ENCODE results near the gene CRHR1. TPM values are rescaled to one million over a fixed set of nuclear protein-coding genes. Genes with fewer than 3 reads are reported as not detected.

The CRHR1 gene
- total RNA-seq, 1 donor from 2014 or later, result not detected

DNA sequence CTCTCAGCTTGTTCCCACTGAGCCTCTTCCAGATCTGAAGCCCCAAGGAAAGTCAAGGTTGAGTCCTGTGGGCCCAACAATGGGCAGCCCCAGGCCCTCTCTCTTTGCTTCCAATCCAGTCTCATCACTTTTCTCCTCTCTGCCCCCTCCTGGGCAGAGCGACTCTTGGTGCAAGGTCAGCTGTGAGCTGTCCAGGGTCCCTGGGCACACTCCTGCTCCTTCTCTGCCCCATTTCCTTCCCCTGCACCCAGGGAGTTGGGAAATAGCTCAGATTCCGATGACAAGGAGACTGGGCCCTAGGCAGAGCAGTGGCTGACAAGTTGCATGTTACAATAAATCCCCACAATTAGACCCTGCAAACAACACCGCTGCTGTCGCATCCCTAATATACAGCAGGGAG lies 16.1 kb upstream of the CRHR1 start:
- no peaks in the 10 kb centered on the region for H3K9me3 Mint-ChIP-seq (ENCODE audit: unreplicated experiment)
- peak; percentile 30 for DNase-seq (ENCODE audit: low spot score)
- H3K27me3 Mint-ChIP-seq (ENCODE audit: unreplicated experiment), result peaks cover 3% of the 10 kb centered on the region
- H3K4me3 Mint-ChIP-seq (ENCODE audit: unreplicated experiment), result no peak overlapping the region
- H3K27ac Mint-ChIP-seq (ENCODE audit: unreplicated experiment), result no peak overlapping the region
- H3K4me1 Mint-ChIP-seq (ENCODE audit: unreplicated experiment), result peaks cover 3% of the 10 kb centered on the region
- TF ChIP-seq, protein P1, sequence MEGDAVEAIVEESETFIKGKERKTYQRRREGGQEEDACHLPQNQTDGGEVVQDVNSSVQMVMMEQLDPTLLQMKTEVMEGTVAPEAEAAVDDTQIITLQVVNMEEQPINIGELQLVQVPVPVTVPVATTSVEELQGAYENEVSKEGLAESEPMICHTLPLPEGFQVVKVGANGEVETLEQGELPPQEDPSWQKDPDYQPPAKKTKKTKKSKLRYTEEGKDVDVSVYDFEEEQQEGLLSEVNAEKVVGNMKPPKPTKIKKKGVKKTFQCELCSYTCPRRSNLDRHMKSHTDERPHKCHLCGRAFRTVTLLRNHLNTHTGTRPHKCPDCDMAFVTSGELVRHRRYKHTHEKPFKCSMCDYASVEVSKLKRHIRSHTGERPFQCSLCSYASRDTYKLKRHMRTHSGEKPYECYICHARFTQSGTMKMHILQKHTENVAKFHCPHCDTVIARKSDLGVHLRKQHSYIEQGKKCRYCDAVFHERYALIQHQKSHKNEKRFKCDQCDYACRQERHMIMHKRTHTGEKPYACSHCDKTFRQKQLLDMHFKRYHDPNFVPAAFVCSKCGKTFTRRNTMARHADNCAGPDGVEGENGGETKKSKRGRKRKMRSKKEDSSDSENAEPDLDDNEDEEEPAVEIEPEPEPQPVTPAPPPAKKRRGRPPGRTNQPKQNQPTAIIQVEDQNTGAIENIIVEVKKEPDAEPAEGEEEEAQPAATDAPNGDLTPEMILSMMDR (IDR thresholded peaks at IDR 0.05; ENCODE audit: unreplicated experiment), result no peak
- no peaks in the 10 kb centered on the region for H3K36me3 Mint-ChIP-seq (ENCODE audit: low read depth, unreplicated experiment)

DNA sequence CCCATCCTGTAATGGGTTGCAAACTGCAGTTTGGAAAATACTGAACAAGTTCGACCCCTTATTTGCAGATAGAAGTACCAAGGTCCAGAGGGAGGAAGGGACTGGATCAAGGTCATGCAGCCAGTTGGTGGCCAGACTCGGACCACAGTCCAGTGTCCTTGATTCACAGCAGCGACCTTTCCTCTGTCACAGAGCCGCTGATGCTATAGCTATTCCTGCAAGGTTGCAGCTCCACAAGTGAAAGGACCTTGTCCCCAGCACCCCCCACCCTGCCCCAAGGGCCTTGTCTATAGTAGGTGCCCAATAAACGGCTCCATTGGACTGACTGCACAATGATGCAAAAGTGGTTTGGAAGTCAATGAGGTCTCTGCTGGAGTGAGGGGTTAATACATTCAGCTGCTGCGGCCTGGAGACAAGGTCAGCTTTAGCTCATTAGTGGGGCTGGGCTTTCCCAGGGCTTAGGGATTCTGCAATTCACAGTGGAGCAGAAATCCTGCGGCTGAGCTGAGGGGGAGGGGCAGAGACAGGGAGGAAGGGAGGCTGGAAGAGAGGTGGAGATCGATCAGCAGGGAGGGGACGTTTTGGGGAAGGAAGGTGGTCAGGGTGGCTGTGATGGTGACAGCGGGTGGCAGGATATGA lies 13.4 kb upstream of the CRHR1 start:
- H3K27me3 Mint-ChIP-seq (ENCODE audit: unreplicated experiment), result peaks cover 7% of the 10 kb centered on the region
- H3K27ac Mint-ChIP-seq (ENCODE audit: unreplicated experiment), result no peak overlapping the region
- no peak for DNase-seq (ENCODE audit: low spot score)
- H3K4me3 Mint-ChIP-seq (ENCODE audit: unreplicated experiment), result no peak overlapping the region
- H3K4me1 Mint-ChIP-seq (ENCODE audit: unreplicated experiment), result peaks cover 3% of the 10 kb centered on the region
- no peaks in the 10 kb centered on the region for H3K9me3 Mint-ChIP-seq (ENCODE audit: unreplicated experiment)
- no peaks in the 10 kb centered on the region for H3K36me3 Mint-ChIP-seq (ENCODE audit: low read depth, unreplicated experiment)
- TF ChIP-seq, protein P1 (IDR thresholded peaks at IDR 0.05; ENCODE audit: unreplicated experiment), result no peak

DNA sequence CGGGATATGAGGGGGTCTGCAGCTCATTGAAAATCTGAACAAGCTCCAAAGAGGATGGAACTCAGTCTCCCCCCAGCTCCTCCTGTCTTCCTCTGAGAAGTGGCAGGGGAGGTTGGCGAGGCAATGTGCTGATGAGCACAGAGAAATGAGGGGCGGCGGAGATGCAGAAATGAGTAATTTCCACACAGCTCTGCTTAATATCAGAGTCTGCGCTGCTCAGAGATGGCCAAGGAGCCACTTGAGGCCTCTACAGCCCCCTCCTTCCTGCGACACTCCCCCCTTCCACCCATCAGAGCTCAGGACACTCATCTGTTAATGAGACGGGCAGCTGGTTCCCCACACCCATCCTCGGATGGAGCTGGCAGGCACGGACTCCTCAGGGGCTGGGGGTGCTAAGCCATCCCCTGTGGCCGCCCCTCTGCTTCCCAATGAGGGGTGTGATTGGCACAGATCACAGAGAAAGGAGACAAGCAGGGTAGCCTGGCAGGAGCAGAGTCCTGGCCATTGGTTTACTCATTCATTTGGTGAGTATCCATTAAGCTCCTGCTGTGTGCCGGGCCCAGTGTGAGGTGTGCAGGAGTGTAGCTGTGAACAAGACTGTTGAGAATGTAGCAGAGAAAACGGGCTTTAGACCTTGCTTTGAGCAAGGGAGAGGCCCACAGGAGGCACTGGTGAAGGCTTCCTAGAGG lies 12.7 kb upstream of the CRHR1 start:
- H3K27ac Mint-ChIP-seq (ENCODE audit: unreplicated experiment), result no peak overlapping the region
- DNase-seq (ENCODE audit: low spot score), result no peak
- H3K4me3 Mint-ChIP-seq (ENCODE audit: unreplicated experiment), result no peak overlapping the region
- peaks cover 3% of the 10 kb centered on the region for H3K4me1 Mint-ChIP-seq (ENCODE audit: unreplicated experiment)
- TF ChIP-seq, protein P1 (IDR thresholded peaks at IDR 0.05; ENCODE audit: unreplicated experiment), result no peak
- no peaks in the 10 kb centered on the region for H3K36me3 Mint-ChIP-seq (ENCODE audit: low read depth, unreplicated experiment)
- no peaks in the 10 kb centered on the region for H3K9me3 Mint-ChIP-seq (ENCODE audit: unreplicated experiment)
- peaks cover 7% of the 10 kb centered on the region for H3K27me3 Mint-ChIP-seq (ENCODE audit: unreplicated experiment)

DNA sequence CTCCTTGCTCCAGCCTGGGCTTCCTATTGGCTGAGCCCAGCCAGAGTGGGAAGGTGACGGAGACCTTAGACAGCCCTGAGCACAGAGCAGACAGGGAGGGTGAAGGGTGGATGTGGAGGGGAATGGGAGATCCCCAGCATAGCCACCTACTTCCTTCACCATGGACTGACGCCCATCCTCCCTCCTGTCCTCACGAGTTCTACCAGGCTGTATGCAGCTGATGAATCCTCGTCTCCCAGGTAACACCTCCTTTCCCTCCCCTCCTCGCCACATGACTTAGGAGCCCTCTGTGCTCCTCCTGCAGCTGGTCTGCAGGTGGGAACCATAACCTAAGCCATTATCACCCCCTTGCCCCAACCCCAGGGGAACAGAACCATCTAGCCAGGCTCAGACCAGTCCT lies 9.0 kb upstream of the CRHR1 start:
- no peak for DNase-seq (ENCODE audit: low spot score)
- H3K27me3 Mint-ChIP-seq (ENCODE audit: unreplicated experiment), result peaks cover 7% of the 10 kb centered on the region
- TF ChIP-seq, protein P1 (IDR thresholded peaks at IDR 0.05; ENCODE audit: unreplicated experiment), result no peak
- no peak overlapping the region for H3K27ac Mint-ChIP-seq (ENCODE audit: unreplicated experiment)
- H3K36me3 Mint-ChIP-seq (ENCODE audit: low read depth, unreplicated experiment), result no peaks in the 10 kb centered on the region
- no peaks in the 10 kb centered on the region for H3K9me3 Mint-ChIP-seq (ENCODE audit: unreplicated experiment)
- no peak overlapping the region for H3K4me3 Mint-ChIP-seq (ENCODE audit: unreplicated experiment)
- H3K4me1 Mint-ChIP-seq (ENCODE audit: unreplicated experiment), result peaks cover 3% of the 10 kb centered on the region

DNA sequence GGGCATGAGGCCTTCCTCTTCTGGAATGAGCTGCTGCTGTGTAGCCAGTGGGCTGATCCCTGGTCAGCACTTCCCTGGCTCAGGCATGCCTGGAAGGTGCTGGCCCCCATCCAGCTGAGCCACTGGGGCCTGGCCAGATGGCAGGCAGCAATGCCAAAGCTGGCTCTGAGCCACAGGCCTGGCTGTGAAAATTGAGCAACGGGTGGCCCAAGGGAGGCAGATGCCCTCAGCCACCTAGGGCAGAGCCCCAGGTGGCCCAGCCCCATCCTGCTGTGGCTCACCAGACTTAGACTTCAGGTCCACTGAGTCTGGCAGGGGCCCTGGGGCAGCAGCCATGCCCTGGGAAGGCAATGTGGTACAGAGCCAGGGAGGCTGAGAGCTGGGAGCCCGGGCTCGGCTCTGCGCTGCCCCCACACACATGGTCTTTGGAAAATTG lies 8.5 kb upstream of the CRHR1 start:
- Mint-ChIP-seq H3K27ac (ENCODE audit: unreplicated experiment) (no peak overlapping the region), H3K36me3 (ENCODE audit: low read depth, unreplicated experiment) (no peaks in the 10 kb centered on the region), H3K4me3 (ENCODE audit: unreplicated experiment) (no peak overlapping the region), H3K4me1 (ENCODE audit: unreplicated experiment) (peaks cover 3% of the 10 kb centered on the region), H3K9me3 (ENCODE audit: unreplicated experiment) (no peaks in the 10 kb centered on the region), H3K27me3 (ENCODE audit: unreplicated experiment) (peaks cover 7% of the 10 kb centered on the region)
- DNase-seq (ENCODE audit: low spot score), result no peak
- TF ChIP-seq, protein P1 (IDR thresholded peaks at IDR 0.05; ENCODE audit: unreplicated experiment), result no peak
